Kidney epithelial cell (primary cell): Measurements from ENCODE around the gene ABCC1. TPM values are rescaled to one million over a fixed set of nuclear protein-coding genes. Genes with fewer than 3 reads are reported as not detected.

Experiments used
- DNase-seq: peaks from one replicate; pipeline ENCODE4 v3.0.0-alpha.2; 2010; ENCODE audit warnings: low read depth
- H3K27me3 ChIP-seq: 2 replicates; pipeline ENCODE4 v1.6.0; 2011; ENCODE audit warnings: low read length; ENCODE audit not compliant: control insufficient read depth, insufficient read depth
- H3K36me3 ChIP-seq: 2 replicates; pipeline ENCODE4 v1.5.1; 2011; ENCODE audit warnings: low read length; ENCODE audit not compliant: control insufficient read depth, insufficient read depth
- H3K4me3 ChIP-seq: 2 replicates; pipeline ENCODE4 v1.5.1; 2011; ENCODE audit warnings: low read depth, mild to moderate bottlenecking, control low read depth, low read length
- total RNA-seq: library from RNA; depleted of rRNA; stranded (reverse); fragments of >200 nt; gene quantifications from 2 replicates; pipeline ENCODE4 v1.2.3, GENCODE V29; 2015
- TF ChIP-seq, protein P1 (sequence below): IDR thresholded peaks from 2 replicates; pipeline ENCODE4 v1.5.1; 2011; ENCODE audit warnings: mild to moderate bottlenecking, moderate library complexity, low read length, control low read depth, inconsistent platforms; ENCODE audit not compliant: insufficient read depth, poor library complexity, severe bottlenecking

Gene ABCC1
- total RNA-seq, 1 donor from 2014 or later, result 24.9 TPM

DNA sequence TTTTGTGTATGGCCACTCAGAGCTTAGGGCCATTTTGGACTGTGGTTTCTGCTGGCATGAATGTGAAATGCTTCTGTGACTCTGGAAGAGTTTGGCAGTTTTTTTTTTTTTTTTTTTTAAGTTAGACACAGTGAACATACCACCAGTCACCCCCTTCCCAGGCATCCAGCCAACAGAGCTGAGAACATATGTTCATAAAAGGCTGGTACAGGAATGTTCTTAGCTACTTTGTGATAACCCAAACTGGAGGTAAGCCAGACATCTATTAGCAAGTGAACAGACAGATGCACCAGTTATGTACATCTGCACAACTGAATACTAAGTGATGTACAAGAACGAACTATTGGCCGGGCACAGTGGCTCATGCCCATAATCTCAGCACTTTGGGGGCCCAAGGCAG lies 92.7 kb downstream of the ABCC1 start:
- Histone ChIP-seq H3K27me3 (no peaks in the 10 kb centered on the region), H3K36me3 (peaks cover 5% of the 10 kb centered on the region), H3K4me3 (no peak overlapping the region)
- no peak for DNase-seq
- TF ChIP-seq, protein P1, sequence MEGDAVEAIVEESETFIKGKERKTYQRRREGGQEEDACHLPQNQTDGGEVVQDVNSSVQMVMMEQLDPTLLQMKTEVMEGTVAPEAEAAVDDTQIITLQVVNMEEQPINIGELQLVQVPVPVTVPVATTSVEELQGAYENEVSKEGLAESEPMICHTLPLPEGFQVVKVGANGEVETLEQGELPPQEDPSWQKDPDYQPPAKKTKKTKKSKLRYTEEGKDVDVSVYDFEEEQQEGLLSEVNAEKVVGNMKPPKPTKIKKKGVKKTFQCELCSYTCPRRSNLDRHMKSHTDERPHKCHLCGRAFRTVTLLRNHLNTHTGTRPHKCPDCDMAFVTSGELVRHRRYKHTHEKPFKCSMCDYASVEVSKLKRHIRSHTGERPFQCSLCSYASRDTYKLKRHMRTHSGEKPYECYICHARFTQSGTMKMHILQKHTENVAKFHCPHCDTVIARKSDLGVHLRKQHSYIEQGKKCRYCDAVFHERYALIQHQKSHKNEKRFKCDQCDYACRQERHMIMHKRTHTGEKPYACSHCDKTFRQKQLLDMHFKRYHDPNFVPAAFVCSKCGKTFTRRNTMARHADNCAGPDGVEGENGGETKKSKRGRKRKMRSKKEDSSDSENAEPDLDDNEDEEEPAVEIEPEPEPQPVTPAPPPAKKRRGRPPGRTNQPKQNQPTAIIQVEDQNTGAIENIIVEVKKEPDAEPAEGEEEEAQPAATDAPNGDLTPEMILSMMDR, result no peak

DNA sequence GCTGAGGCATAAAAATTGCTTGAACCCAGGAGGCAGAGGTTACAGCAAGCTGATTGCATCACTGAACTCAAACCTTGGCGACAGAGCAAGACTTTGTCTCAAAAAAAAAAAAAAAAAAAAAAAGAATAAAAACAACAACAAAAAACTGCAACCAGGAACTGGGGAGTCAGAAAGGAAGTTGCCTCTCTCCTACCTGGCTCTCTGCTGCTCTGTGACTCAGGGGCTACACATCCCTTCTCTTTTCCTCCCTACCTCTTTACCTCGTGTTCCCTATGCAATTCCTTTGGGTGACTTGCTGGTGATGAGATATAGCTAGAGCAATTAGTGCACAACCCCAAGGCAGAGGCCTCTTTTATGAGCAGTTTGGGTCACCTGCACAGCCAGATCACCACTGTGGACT lies 95.9 kb downstream of the ABCC1 start:
- TF ChIP-seq, protein P1, result no peak
- H3K36me3 ChIP-seq, result peaks cover 5% of the 10 kb centered on the region
- DNase-seq, result no peak
- no peak overlapping the region for H3K4me3 ChIP-seq
- no peaks in the 10 kb centered on the region for H3K27me3 ChIP-seq

DNA sequence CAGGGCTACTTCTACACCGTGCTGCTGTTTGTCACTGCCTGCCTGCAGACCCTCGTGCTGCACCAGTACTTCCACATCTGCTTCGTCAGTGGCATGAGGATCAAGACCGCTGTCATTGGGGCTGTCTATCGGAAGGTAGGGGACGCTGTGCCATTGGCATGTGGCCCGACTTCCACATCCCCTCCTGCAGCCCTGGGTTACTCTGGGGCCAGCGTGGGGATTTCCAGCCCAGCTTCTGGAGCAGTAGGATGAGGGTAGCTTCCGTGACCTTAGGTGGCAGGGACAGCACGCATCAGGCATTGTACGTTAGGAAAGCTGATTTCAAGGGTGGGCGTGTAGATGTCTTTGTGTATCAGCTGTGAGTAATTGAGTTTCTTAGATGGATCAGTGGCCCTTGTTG lies 96.5 kb downstream of the ABCC1 start:
- Histone ChIP-seq H3K27me3 (no peaks in the 10 kb centered on the region), H3K4me3 (no peak overlapping the region), H3K36me3 (peaks cover 5% of the 10 kb centered on the region)
- TF ChIP-seq, protein P1, result peak; percentile 12
- no peak for DNase-seq

DNA sequence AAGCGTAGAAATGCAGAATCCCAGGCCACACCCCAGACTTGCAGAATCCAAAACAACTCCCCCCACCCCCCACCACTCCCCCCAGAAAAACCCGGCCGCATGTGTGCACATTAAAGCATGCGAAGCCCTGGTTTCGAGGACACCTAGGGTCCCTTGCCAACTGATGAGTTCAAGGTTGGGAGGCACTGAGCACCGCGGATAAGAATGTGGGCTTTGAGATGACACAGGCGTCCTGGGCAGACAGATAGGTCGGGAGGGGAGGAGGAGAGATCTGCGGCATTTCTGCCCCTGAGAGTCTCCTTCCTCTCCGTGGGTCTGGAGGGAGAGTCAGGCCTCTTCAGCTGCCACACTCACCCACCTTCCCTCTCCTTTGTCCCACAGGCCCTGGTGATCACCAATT lies 98.3 kb downstream of the ABCC1 start:
- Histone ChIP-seq H3K27me3 (no peaks in the 10 kb centered on the region), H3K36me3 (peaks cover 5% of the 10 kb centered on the region), H3K4me3 (no peak overlapping the region)
- TF ChIP-seq, protein P1, result no peak
- no peak for DNase-seq

DNA sequence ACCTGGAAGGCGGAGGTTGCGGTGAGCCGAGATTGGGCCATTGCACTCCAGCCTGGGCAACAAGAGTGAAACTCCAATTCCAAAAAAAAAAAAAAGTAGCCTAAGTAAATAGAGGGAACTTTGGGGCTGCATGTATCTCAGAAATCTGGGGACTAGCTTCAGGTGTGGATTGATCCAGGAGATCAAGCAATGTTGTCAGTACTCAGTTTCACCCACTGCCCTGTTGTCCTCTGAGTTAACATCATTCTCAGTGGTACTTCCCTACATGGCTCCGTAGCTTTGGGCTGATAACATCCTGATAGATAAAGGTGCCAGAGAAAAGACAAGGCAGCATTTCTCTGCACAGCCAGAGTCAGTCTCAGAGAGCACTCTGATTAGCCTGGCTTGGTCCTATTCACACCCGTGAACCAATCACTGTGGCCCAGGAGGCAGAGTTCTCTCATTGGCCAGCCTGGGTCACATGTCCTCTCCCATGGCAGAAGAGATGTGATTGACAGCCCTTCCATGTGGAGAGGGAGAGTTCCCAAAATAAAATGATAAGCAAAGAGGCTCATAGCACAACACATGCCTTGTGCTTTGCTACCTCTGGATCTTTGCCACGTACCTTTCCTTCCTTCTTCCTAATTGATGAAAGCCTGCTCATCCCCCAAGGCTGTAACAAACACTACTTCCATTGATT lies 99.6 kb downstream of the ABCC1 start:
- TF ChIP-seq, protein P1, result no peak
- H3K36me3 ChIP-seq, result peaks cover 5% of the 10 kb centered on the region
- H3K4me3 ChIP-seq, result no peak overlapping the region
- H3K27me3 ChIP-seq, result no peaks in the 10 kb centered on the region
- DNase-seq, result no peak

DNA sequence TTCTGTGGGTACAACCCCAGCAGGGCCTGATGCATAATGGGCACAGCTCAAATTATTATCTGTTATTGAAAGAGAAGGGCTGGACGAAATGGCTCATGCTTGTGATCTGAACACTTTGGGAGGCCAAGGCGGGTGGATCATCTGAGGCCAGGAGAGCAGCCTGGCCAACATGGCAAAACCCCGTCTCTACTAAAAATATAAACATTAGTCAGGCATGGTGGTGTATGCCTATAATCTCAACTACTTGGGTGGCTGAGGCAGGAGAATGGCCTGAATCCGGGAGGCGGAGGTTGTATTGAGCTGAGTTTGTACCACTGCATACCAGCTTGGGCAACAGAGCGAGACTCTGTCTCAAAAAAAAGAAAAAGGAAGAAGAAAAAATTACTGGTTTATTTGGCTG lies 100.7 kb downstream of the ABCC1 start:
- TF ChIP-seq, protein P1, result no peak
- no peaks in the 10 kb centered on the region for H3K27me3 ChIP-seq
- peaks cover 7% of the 10 kb centered on the region for H3K36me3 ChIP-seq
- DNase-seq, result no peak
- H3K4me3 ChIP-seq, result no peak overlapping the region
